GM12875 (cell line): ENCODE data around the gene PALLD.
"Not testable (repeated sequence)": the region's sequence is repeated elsewhere in the genome, so short reads cannot be mapped to it uniquely, and the experiment has no call there.

Experiments used
- H3K4me3 ChIP-seq: one replicate; pipeline ENCODE4 v1.5.1; 2011; ENCODE audit warnings: low read depth, low read length, control low read depth
- CTCF ChIP-seq: IDR thresholded peaks from 2 replicates; pipeline ENCODE4 v1.5.1; 2011; ENCODE audit warnings: low read depth, mild to moderate bottlenecking, control low read depth, inconsistent platforms, low read length, moderate library complexity, borderline replicate concordance; ENCODE audit not compliant: insufficient read depth

Gene PALLD

GRCh38 chr4:168496834-168497233 lies at the start of gene PALLD:
Gene PALLD (plus strand): TSS chr4:168497052.
- H3K4me3 ChIP-seq = no peak within 1 kb of the TSS
- TF ChIP-seq CTCF = no peak

GRCh38 chr4:168449063-168449462 lies 47.8 kb upstream of the PALLD start:
- not testable (repeated sequence) for H3K4me3 ChIP-seq

GRCh38 chr4:168449719-168450452 lies 47.0 kb upstream of the PALLD start:
- no peak overlapping the region for H3K4me3 ChIP-seq
- TF ChIP-seq CTCF = no peak

- TF ChIP-seq CTCF = no peak
- no peak overlapping the region for H3K4me3 ChIP-seq
Observed at GRCh38 chr4:168451331-168451730, 45.5 kb upstream of the PALLD start.

GRCh38 chr4:168451744-168452390 lies 45.0 kb upstream of the PALLD start:
- no peak overlapping the region for H3K4me3 ChIP-seq
- TF ChIP-seq CTCF = no peak

GRCh38 chr4:168453146-168453545 lies 43.7 kb upstream of the PALLD start:
- TF ChIP-seq CTCF = no peak

GRCh38 chr4:168458256-168458655 lies 38.6 kb upstream of the PALLD start:
- not testable (repeated sequence) for H3K4me3 ChIP-seq

More at GRCh38 chr4:168453146-168453545, 43.7 kb upstream of the PALLD start:
- no peak overlapping the region for H3K4me3 ChIP-seq

GRCh38 chr4:168461821-168462220 lies 35.0 kb upstream of the PALLD start:
- no peak overlapping the region for H3K4me3 ChIP-seq
- TF ChIP-seq CTCF = no peak
